Fibroblast of pulmonary artery (primary cell): Measurements from ENCODE around the gene CAPN5.

Experiments
- DNase-seq: peaks from one replicate; pipeline ENCODE4 v3.0.0-alpha.2; 2010; ENCODE audit warnings: low read depth
- H3K4me3 ChIP-seq: replicated peaks from 2 replicates; pipeline ENCODE4 v1.5.1; 2011; ENCODE audit warnings: low read depth, mild to moderate bottlenecking, control low read depth, low read length, moderate library complexity
- TF ChIP-seq, protein P1 (sequence below): IDR thresholded peaks from 2 replicates; pipeline ENCODE4 v1.5.1; 2011; ENCODE audit warnings: mild to moderate bottlenecking, control low read depth, low read length, inconsistent platforms; ENCODE audit errors: missing control alignments

Gene CAPN5

DNA sequence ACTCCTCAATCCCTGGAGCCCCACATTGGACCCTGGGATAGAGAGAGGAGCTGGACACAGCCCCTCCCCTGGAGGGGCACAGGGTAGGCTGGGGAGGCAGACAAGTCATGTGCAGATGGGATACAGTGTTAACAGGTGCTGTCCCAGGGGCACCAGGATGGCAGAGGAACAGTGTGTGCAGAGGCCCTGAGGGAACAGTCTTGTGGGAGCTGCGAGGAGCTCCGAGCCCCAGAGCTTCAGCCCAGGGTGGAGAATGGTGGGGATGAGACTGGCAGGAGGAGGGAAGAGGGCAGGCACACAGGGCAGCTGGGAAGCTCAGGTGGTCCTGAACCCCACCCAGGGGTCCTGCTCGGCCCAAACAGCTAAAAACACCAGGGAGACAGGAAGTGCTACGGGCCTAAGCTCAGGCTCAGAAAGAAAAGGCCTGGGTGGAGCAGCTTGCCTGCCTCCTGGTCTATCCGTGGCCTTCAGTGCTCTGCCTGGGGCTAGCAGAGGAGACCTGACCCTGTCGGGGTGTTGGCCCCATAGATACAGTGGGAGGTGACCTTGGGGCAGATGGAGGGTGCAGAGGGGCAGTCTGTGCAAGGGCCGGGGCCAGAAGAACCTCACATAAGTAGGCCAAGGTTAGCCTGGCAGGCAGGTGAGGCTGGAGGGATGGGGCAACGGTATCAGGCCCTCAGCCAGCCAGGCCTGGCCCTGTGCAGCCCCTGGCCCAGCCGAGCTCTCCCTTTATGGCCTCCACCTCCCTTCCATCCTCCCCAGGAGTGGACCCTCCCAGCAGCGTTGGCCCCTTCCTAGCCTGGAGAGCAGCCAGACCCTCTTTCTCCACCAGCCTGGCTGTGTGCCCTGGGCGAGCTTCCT lies 15.4 kb downstream of the CAPN5 start:
- H3K4me3 ChIP-seq = no peak overlapping the region
- TF ChIP-seq, protein P1, sequence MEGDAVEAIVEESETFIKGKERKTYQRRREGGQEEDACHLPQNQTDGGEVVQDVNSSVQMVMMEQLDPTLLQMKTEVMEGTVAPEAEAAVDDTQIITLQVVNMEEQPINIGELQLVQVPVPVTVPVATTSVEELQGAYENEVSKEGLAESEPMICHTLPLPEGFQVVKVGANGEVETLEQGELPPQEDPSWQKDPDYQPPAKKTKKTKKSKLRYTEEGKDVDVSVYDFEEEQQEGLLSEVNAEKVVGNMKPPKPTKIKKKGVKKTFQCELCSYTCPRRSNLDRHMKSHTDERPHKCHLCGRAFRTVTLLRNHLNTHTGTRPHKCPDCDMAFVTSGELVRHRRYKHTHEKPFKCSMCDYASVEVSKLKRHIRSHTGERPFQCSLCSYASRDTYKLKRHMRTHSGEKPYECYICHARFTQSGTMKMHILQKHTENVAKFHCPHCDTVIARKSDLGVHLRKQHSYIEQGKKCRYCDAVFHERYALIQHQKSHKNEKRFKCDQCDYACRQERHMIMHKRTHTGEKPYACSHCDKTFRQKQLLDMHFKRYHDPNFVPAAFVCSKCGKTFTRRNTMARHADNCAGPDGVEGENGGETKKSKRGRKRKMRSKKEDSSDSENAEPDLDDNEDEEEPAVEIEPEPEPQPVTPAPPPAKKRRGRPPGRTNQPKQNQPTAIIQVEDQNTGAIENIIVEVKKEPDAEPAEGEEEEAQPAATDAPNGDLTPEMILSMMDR = no peak
- no peak for DNase-seq

DNA sequence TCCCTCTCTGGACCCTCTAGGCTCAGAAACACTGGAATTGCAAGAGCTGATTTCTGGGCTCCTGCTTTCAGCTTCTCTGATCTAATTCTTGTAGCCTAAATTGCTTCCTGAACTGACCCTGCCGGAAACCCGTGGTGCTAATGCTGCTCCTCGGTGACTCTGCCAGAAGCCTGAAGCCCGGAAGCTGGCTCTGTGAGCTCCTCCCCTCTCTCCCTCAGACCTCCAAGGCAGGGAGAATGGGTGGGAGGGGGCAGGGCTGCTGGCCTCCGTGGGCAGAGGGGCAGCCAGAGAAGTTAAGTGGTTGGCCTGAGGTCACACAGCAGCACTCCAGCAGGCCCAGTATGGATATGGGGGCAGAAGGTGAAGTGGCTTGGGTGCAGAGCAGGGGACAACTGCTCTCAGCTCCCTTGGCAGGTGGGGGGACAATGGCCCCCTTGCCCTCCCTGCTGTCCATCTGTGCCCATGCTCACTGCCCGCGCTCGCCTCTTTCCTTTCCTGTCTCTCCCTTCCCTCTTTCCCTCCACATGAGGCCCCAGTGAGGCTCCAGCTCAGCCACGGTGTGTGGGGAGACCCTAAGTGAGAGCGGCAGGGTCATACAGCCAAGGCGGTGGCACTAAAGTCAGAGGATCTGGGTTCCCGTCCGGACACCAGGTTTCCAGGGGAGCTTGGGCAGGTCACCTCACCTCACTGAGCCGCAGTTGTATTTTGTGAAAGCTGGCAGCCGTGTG lies 16.2 kb downstream of the CAPN5 start:
- TF ChIP-seq, protein P1 = no peak
- peak; percentile 72 for DNase-seq
- no peak overlapping the region for H3K4me3 ChIP-seq

DNA sequence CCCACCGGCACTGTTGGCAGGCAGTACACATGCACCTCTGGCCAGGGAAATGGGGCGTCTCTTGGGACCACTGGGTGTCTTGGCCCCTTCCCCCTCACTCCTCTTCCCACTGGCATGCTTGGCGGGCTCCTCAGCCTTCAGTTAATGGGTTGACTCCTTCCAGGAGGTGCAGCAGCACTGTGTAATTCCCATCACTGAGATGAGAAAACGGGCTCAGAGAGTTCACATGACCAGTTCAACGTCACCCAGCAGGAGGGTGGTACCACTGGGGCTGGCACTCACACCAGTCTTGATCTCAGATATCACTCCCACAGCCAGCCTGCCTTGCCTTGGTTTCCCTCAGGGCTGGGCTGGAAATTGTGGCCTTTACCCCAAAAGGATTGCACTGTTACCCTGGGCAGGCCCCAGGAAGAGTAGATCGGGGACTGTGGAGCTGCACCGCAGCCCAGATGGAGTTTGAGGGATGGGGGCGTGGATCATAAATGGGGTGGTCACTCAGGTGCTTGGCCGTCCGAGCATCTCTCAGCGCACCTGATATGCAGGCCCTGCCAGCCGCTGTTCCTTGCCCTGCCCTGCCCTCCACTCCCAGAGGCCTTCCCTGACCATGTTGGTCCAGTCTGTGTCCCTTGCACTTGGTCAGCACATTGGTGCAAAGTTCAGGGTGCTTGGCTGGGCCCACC lies 16.9 kb downstream of the CAPN5 start:
- DNase-seq = no peak
- TF ChIP-seq, protein P1 = no peak
- H3K4me3 ChIP-seq = no peak overlapping the region

DNA sequence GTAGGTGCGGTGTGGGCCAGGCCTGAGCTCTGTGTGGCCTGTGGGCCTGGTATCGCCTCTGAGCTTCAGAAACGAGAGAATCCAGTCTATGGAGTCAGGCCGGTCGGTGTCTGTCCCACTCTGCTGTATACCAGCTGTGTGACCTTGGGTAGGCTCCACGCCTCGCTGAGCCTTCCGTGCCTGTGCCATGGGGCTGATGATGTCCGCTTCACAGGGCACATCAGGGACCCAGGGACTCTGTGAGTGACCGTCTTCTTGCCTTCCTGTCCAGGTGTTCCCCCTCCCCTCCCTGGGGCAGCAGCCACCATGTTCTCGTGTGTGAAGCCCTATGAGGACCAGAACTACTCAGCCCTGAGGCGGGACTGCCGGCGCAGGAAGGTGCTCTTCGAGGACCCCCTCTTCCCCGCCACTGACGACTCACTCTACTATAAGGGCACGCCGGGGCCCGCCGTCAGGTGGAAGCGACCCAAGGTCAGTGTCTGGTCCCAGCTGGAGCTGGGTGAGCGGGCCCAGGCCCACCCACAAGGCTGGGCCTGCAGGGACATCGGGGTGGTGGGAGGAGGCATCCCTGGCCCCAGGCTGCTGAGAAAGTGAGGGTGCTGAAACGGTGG lies 17.9 kb downstream of the CAPN5 start:
- no peak for DNase-seq
- TF ChIP-seq, protein P1 = no peak
- H3K4me3 ChIP-seq = no peak overlapping the region

DNA sequence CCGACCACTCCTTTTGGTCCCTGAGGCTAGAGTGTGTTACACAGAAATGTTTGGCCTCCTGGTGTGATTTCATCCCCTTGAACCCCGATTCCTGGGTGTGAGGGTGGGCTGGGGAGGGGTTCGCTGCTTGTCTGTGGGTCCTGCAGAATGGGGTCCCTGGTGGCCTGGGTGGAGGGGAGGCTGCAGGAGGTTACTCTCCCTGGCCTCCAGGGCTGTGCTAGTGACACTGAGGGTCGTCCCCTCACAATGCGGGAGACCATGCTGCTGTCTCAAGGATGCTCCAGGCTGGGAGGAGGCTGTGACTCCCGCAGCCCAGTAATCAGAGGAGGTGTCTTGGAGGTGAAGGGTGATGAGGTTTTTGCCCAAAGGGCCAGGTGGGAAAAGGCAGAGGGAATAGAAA lies 18.9 kb downstream of the CAPN5 start:
- DNase-seq = no peak
- TF ChIP-seq, protein P1 = no peak
- no peak overlapping the region for H3K4me3 ChIP-seq

DNA sequence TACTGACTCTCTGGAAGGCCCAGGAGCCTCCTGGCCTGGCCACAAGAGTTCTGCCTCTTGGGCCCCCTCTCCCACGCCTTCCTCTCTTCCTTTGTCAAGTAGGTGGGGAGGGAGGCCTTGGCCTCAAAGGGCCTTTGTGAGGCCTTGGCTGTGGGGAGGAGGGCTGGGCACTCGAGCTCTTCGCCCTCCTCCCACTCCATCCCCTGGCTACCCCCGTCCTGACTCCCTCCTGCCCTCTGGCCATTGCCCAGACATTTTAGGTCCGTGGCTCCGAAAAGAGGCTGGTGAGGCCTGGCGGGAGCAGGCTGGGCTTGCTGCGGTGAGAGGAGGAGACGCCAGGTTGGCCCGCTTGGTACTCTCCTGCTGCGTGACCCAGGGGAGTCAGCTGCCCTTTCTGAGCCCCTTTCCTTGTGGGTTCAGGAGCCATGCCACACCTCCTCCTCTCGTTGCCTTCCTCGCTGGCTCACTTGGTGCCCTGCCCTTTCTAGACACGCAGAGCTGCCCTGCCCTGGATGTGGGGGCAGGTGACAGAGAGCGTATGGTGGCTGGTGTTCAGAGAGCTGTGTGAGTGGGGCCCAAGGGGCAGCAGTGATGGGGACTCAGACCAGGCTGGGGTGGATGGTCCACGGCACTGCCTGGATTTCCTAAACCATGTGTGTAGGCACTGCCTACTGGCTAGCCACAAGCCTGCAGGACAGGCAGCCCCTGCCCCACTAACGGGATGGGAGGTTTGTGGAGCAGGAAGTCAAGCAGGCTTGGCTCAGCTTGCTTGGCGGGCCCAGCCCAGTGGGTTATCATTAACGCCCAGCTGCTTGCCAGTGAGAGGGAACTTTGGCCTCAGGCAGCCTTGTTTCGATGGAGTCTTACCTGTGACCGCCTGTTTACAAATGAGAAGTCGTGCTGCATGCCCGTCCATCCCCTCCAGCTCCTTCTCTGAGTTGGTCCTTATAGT lies 20.0 kb downstream of the CAPN5 start:
- H3K4me3 ChIP-seq = no peak overlapping the region
- peak; percentile 47 for DNase-seq
- TF ChIP-seq, protein P1 = no peak
